ENCODE measurements around the gene FRMD1.
"Not testable (repeated sequence)": the region's sequence is repeated elsewhere in the genome, so short reads cannot be mapped to it uniquely, and the experiment has no call there.

- TF ChIP-seq MAFK (IDR thresholded peaks at IDR 0.05; ENCODE audit: low read depth, low read length); CTCF (IDR thresholded peaks at IDR 0.05; ENCODE audit: control extremely low read depth in 1 of 3, insufficient read depth in 1 of 3, low read depth in 1 of 3, low read length in 3 of 3); HDAC2 (IDR thresholded peaks at IDR 0.05; ENCODE audit: borderline replicate concordance in 1 of 2, low read depth in 2 of 2, low read length in 2 of 2); RAD21 (IDR thresholded peaks at IDR 0.05 in 1 of 2, conservative IDR thresholded peaks at IDR 0.05 in 1 of 2; ENCODE audit: low read depth in 2 of 2, low read length in 2 of 2); POU5F1 (IDR thresholded peaks at IDR 0.05; ENCODE audit: low read depth, low read length); USF2 (IDR thresholded peaks at IDR 0.05; ENCODE audit: low read length); POLR2A (IDR thresholded peaks at IDR 0.05; ENCODE audit: control extremely low read depth in 1 of 2, low read depth in 2 of 2, low read length in 2 of 2); TCF12 (IDR thresholded peaks at IDR 0.05; ENCODE audit: low read depth, low read length); POLR2AphosphoS5 (IDR thresholded peaks at IDR 0.05; ENCODE audit: low read depth, low read length): not testable (repeated sequence)
Observed at GRCh38 chr6:168077401-168077800, 1.6 kb downstream of the FRMD1 start.
